WTC11 (cell line): Measurements from ENCODE around the gene HS3ST3A1. TPM values are rescaled to one million over a fixed set of nuclear protein-coding genes. Genes with fewer than 3 reads are reported as not detected.

Source experiments
- ATAC-seq: fragments of 200-7000 bp; cut with Tn5 transposase; 2 replicates; pipeline ENCODE4 v1.10.0; 2021; ENCODE audit warnings: mild to moderate bottlenecking, moderate library complexity
- CTCF ChIA-PET: fragments of 300-600 bp; sonication (Branson Sonifier 250); formaldehyde crosslinking; loops from one replicate; lab custom pipeline; 2021; ENCODE audit warnings: antibody characterized with exemption; lab: Charles Lee
- POLR2A ChIA-PET: fragments of 350-600 bp; sonication (Branson Sonifier 250); formaldehyde crosslinking; loops from one replicate; lab custom pipeline; 2021; ENCODE audit warnings: antibody characterized with exemption; lab: Charles Lee
- DNase-seq: peaks from one replicate; pipeline ENCODE4 v3.0.0; 2021; ENCODE audit warnings: low spot score
- H3K27ac Mint-ChIP-seq: 2 replicates; pipeline ENCODE4 v1.8.0; 2021; ENCODE audit warnings: mixed read lengths
- H3K27me3 Mint-ChIP-seq: 2 replicates; pipeline ENCODE4 v1.8.0; 2021; ENCODE audit warnings: low read depth, mild to moderate bottlenecking, moderate library complexity, mixed read lengths
- H3K36me3 Mint-ChIP-seq: 2 replicates; pipeline ENCODE4 v1.8.0; 2021; ENCODE audit warnings: mixed read lengths
- H3K4me1 Mint-ChIP-seq: 2 replicates; pipeline ENCODE4 v1.8.0; 2022; ENCODE audit warnings: mixed read lengths
- H3K4me3 Mint-ChIP-seq: 2 replicates; pipeline ENCODE4 v1.8.0; 2021; ENCODE audit warnings: mild to moderate bottlenecking, moderate library complexity, mixed read lengths
- H3K9me3 Mint-ChIP-seq: 2 replicates; pipeline ENCODE4 v1.8.0; 2021; ENCODE audit warnings: mixed read lengths
- ELF4 ChIP-seq: sonication (generic); formaldehyde crosslinking; IDR thresholded peaks from 2 replicates; pipeline ENCODE4 v1.8.1; 2022; ENCODE audit warnings: low read depth, mild to moderate bottlenecking, moderate library complexity, missing genetic modification reagents
- ERG ChIP-seq: fragments of 250-450 bp; sonication (Bioruptor Pico); IDR thresholded peaks from 2 replicates; pipeline ENCODE4 v1.8.0; 2021; ENCODE audit warnings: mild to moderate bottlenecking
- PREB ChIP-seq: sonication (generic); formaldehyde crosslinking; IDR thresholded peaks from 2 replicates; pipeline ENCODE4 v1.8.1; 2022; ENCODE audit warnings: mild to moderate bottlenecking, missing genetic modification reagents, moderate library complexity, borderline replicate concordance
- SOX15 ChIP-seq: fragments of 250-450 bp; sonication (Bioruptor Pico); IDR thresholded peaks from 2 replicates; pipeline ENCODE4 v1.9.0; 2021; ENCODE audit warnings: mild to moderate bottlenecking
- TEAD1 ChIP-seq: sonication (generic); formaldehyde crosslinking; IDR thresholded peaks from 2 replicates; pipeline ENCODE4 v1.8.0; 2022; ENCODE audit warnings: mild to moderate bottlenecking, missing genetic modification reagents
- ZBTB43 ChIP-seq: sonication (generic); formaldehyde crosslinking; IDR thresholded peaks from 2 replicates; pipeline ENCODE4 v1.8.1; 2023; ENCODE audit warnings: mild to moderate bottlenecking, missing genetic modification reagents
- ZNF423 ChIP-seq: fragments of 250-450 bp; sonication (Bioruptor Pico); IDR thresholded peaks from 2 replicates; pipeline ENCODE4 v2.1.2; 2022; ENCODE audit warnings: mild to moderate bottlenecking, moderate library complexity
- total RNA-seq: library from RNA; stranded (reverse); gene quantifications from 3 replicates; pipeline ENCODE4 v1.2.3, GENCODE V29; 2021
- TF ChIP-seq, protein P1 (sequence below): fragments of 250-450 bp; sonication (Bioruptor Pico); IDR thresholded peaks from 2 replicates; pipeline ENCODE4 v2.1.2; 2022; ENCODE audit warnings: mild to moderate bottlenecking, moderate library complexity
- TF ChIP-seq, protein P2 (sequence below): sonication (generic); formaldehyde crosslinking; IDR thresholded peaks from 2 replicates; pipeline ENCODE4 v1.8.0; 2022; ENCODE audit warnings: mild to moderate bottlenecking, missing genetic modification reagents
- TF ChIP-seq, protein P3 (sequence below): sonication (generic); formaldehyde crosslinking; IDR thresholded peaks from 2 replicates; pipeline ENCODE4 v1.8.0; 2023; ENCODE audit warnings: mild to moderate bottlenecking, missing genetic modification reagents

Gene HS3ST3A1
- total RNA-seq, 1 experiment from 2014 or later, result 9.7 TPM

DNA sequence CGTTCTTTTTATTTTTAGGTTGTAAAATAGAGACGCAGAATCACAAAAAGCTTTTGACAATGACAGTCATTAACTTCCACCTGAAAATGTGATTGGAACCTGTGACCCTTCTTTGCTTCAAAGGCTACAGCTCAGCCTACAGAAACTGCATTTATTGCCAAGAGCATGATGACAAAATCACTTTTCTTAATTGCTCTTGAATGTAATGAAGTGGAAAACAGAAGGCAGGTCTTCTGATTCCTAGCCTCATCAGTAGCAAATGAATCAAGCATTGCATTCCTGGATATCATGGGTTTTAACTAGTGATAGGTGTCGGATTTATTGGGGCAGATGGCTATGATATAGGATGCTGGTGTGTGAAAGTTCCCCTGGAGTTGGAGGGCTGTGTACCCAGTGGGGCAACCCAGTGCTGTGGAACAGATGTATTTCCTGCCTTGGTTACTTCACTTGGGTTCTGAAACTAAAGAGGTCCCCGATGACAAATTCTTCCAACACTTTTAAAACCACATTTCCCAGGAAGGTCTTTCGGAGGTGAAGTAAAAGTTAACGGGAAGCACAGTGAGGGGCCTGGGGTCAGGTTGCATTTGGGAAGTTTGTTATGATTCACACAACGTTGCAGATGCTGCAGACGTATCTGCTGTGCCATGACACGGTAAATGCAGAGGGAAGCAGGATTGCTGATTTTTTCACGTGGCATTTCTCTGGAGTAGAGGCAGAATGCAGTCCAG, 127.5 kb downstream of the HS3ST3A1 start:
- no peak for DNase-seq
- CTCF ChIA-PET, result interaction anchor here (0.7 kb wide), 1 partner anchor 16 kb away, joined by 3 read pairs; no protein-coding TSS in a partner anchor

More for the DNA sequence above, 127.5 kb downstream of the HS3ST3A1 start:
- POLR2A ChIA-PET, result no interaction called here
- Mint-ChIP-seq H3K27ac (no peak overlapping the region), H3K4me1 (no peaks in the 10 kb centered on the region), H3K36me3 (peaks cover 7% of the 10 kb centered on the region; the same call in 1 of the 2 replicates), H3K27me3 (no peaks in the 10 kb centered on the region), H3K9me3 (peaks cover 13% of the 10 kb centered on the region), H3K4me3 (no peak overlapping the region)
- TF ChIP-seq, protein P1, sequence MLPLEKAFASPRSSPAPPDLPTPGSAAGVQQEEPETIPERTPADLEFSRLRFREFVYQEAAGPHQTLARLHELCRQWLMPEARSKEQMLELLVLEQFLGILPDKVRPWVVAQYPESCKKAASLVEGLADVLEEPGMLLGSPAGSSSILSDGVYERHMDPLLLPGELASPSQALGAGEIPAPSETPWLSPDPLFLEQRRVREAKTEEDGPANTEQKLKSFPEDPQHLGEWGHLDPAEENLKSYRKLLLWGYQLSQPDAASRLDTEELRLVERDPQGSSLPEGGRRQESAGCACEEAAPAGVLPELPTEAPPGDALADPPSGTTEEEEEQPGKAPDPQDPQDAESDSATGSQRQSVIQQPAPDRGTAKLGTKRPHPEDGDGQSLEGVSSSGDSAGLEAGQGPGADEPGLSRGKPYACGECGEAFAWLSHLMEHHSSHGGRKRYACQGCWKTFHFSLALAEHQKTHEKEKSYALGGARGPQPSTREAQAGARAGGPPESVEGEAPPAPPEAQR (CRISPR knock-in tag), result no peak
- TF ChIP-seq, protein P2, sequence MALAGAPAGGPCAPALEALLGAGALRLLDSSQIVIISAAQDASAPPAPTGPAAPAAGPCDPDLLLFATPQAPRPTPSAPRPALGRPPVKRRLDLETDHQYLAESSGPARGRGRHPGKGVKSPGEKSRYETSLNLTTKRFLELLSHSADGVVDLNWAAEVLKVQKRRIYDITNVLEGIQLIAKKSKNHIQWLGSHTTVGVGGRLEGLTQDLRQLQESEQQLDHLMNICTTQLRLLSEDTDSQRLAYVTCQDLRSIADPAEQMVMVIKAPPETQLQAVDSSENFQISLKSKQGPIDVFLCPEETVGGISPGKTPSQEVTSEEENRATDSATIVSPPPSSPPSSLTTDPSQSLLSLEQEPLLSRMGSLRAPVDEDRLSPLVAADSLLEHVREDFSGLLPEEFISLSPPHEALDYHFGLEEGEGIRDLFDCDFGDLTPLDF (CRISPR knock-in tag), result no peak
- no peak for TF ChIP-seq ZNF423 (CRISPR knock-in tag)
- TF ChIP-seq ZBTB43 (CRISPR knock-in tag), result no peak
- TF ChIP-seq, protein P3, sequence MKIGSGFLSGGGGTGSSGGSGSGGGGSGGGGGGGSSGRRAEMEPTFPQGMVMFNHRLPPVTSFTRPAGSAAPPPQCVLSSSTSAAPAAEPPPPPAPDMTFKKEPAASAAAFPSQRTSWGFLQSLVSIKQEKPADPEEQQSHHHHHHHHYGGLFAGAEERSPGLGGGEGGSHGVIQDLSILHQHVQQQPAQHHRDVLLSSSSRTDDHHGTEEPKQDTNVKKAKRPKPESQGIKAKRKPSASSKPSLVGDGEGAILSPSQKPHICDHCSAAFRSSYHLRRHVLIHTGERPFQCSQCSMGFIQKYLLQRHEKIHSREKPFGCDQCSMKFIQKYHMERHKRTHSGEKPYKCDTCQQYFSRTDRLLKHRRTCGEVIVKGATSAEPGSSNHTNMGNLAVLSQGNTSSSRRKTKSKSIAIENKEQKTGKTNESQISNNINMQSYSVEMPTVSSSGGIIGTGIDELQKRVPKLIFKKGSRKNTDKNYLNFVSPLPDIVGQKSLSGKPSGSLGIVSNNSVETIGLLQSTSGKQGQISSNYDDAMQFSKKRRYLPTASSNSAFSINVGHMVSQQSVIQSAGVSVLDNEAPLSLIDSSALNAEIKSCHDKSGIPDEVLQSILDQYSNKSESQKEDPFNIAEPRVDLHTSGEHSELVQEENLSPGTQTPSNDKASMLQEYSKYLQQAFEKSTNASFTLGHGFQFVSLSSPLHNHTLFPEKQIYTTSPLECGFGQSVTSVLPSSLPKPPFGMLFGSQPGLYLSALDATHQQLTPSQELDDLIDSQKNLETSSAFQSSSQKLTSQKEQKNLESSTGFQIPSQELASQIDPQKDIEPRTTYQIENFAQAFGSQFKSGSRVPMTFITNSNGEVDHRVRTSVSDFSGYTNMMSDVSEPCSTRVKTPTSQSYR (CRISPR knock-in tag), result no peak
- TF ChIP-seq ERG, result no peak
- no peak for TF ChIP-seq ELF4 (CRISPR knock-in tag)
- no peak for TF ChIP-seq PREB
- no peak for TF ChIP-seq SOX15
- no peak for TF ChIP-seq TEAD1 (CRISPR knock-in tag)
- no peak for ATAC-seq
